ENCODE measurements around the gene SGCB.

SGCB gene

DNA sequence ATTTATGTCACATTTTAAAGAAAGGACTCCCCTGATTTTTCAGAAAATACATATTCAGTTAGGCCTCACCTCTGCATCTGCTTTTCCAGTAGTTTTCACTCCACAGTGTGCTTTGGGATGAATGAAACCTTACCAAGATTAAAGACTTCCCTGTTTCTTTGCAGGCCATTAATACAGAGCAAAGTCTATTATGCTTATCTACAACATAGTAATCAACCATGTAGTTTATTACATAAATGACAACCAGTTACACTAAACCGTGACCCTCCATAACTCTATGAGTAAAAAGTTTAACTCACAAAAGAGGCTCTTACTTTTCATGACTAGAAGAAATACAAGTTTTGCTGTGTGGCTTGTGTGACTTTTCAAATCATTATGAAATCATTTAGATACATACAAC is 20.3 kb downstream of the SGCB start:
- no peak for DNase-seq

- no peak for DNase-seq
Observed at GRCh38 chr4:52016981-52017380, 21.1 kb downstream of the SGCB start.

GRCh38 chr4:52015366-52015765 is 22.7 kb downstream of the SGCB start:
- no peak for DNase-seq

DNA sequence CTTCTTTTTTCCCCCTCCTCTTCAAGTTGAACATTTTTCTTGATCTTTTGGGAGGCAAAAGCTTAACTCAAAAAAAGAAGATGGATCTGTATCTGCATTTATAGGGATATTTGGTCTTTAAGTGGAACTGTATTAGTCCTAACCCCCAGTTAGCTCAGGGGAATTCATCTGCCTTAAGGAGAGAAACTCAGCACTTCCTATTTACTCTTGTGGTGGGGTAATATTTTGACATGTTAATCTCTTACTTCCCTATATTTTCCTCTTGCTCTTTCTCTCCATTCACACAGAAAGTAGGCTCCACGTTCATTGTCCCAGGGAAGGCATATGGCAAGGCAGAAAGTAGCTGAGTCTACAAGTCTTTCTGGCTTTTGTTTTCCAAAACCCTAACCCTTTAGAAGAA is 23.2 kb downstream of the SGCB start:
- no peak for DNase-seq

DNA sequence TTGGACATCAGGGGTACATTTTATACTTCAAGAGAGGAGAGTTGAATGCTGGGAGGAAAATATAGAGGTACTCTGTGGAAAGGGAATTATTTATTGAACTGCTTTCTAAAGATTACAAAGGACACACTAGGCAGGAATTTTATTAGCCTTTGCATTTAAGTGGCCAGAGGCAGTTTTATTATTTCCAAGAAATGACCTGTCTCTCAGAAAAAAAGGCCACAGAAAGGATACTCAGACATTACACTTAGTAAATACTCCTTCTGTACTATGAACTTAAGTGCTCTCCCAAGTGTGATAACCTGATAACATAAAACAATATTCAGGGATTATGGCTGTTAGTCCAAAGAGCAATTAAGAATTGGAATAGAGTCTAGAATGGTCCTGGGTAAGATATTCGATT is 25.4 kb downstream of the SGCB start:
- no peak for DNase-seq

GRCh38 chr4:52010986-52011385 is 27.1 kb downstream of the SGCB start:
- no peak for DNase-seq

DNA sequence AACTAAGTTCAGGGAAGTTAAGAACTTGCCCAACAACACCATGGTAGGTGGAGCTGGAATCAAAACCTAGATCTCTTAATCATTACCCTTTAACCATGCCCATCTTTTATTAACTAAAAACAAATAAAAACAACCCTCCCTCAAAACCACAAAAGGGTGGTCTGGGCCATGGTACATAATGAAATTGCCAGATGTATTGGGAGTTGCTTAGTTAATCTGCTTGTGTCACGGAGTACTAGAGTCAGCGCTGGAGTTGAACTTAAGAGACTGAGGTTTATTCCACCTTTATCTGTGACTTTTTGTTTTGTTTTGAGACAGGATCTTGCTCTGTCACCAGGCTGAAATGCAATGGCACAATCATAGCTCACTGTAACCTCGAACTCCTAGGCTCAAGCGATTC is 31.2 kb downstream of the SGCB start:
- DNase-seq, result no peak

- DNase-seq, result no peak
Observed at GRCh38 chr4:52005604-52006273, 32.4 kb downstream of the SGCB start.

DNA sequence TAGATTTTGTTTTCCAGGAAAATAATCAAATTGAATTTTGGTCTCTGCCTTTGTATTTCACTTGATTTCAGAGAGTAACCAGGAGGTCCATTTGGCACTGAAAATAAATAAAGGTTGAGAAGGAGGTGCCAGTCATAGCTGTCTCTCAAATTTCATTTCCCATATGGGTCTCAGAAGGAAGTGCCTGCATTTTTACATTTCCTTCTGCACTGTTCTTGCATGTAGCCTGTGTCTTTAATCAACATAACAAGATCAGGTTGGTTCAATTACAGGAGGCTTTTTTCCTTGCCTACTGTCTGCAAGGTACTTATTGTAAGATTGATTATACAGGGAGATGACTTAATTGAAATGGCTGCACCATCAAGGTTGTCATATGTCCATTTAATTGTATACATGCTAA is 33.7 kb downstream of the SGCB start:
- DNase-seq, result no peak

GRCh38 chr4:52001616-52002015 is 36.5 kb downstream of the SGCB start:
- no peak for DNase-seq

- DNase-seq, result no peak
Observed at GRCh38 chr4:51999250-51999649, 38.8 kb downstream of the SGCB start.

DNA sequence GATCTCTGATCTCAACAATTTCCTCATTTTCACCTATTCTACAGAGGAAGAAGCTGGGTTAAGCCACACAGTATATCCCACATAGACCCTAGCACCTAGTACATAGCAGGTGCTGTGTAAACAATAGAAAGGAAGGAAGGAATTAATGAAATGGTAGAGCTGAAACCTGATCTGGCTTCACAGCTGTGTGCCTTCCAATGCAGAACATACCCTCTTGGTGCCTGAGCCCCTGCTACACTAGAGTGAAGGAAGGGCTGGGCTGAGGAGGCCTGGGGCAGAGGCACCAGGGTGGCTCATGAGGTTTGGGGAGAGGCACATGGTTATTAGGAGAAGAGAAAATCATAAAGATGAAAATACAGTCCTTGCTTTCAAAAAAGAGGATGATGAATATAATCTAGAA is 39.3 kb downstream of the SGCB start:
- no peak for DNase-seq

DNA sequence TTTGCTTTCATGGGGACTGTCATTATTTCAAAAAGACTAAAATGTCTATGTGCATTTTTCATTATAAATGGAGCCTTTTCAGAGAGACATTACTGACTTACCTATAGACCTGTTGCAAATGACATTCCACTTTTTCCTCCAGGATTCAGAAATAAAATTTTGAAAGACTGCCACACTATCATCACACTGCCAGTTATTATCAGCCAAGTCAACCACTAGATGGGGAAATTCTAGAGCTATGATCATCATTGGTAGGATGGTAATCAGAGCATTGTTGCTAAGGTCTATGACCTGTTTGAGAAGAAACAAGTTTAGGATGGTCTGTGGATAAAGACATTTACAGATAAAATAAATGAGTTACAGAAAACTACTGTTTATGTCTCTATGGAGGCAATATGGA is 40.5 kb downstream of the SGCB start:
- DNase-seq, result no peak

GRCh38 chr4:51995647-51996220 is 42.4 kb downstream of the SGCB start:
- no peak for DNase-seq

All from activated CD4-positive, alpha-beta T cell treated with anti-CD3 and anti-CD28 coated beads, Interleukin-2, amount 50 U/mL, for 48 hours (primary cell).